ENCODE measurements around the gene TOM1. TPM values are rescaled to one million over a fixed set of nuclear protein-coding genes. Genes with fewer than 3 reads are reported as not detected.

Gene TOM1
- total and polyA plus RNA-seq, 2 of the 13 experiments (the other 11 are each of a cell fraction or from before 2014, with no cell fraction given) = 30.8 to 87.3 TPM

DNA sequence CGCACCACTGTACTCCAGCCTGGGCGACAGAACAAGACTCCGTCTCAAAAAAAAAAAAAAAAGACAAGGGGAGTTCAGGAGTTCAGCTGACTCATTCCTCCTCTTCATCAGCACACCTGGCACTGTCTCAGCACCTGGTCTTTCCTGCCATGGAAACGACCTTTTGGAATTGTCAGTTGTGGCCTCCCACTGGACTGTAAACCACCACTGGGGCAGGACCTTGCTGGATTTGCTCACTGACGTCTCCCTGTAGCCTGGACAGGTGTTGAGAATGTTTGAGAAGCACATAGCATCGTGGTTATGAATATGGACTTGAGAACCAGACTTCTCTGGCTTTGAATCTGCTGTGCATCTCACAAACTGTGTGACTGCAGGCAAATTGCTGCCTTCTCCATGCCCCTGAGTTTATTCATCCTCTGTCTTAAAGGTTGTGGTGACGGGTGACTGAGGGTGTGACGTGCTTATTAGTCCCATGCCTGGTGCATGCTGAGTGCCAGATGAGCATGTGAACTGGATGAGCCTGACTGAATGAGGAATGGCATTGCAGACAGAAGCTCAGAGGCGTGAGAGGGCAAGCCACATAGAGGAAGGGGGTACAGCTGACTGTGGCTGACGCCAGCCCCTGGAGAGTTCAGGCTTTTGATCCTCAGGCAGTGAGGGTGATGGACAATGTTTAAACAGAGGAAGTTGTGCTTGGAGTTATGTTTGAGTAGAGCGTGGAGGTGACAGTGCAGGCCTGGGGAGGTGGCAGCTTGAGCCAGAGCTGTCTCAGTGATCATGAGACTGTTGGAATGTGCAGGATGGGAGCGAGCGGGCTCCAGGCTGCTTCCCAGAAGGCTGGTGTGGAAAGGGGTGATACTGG is 12.7 kb downstream of the TOM1 start (continued):
- TF ChIP-seq, protein P1, sequence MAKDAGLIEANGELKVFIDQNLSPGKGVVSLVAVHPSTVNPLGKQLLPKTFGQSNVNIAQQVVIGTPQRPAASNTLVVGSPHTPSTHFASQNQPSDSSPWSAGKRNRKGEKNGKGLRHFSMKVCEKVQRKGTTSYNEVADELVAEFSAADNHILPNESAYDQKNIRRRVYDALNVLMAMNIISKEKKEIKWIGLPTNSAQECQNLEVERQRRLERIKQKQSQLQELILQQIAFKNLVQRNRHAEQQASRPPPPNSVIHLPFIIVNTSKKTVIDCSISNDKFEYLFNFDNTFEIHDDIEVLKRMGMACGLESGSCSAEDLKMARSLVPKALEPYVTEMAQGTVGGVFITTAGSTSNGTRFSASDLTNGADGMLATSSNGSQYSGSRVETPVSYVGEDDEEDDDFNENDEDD (CRISPR knock-in tag; IDR thresholded peaks at IDR 0.05; ENCODE audit: borderline replicate concordance) = peak; percentile 48; the same call in 1 of the 2 replicates
- no peak for TF ChIP-seq NFIC (IDR thresholded peaks at IDR 0.05; ENCODE audit: low read length)
- TF ChIP-seq ARNTL (CRISPR knock-in tag; IDR thresholded peaks at IDR 0.05) = peak; percentile 66; the same call in 1 of the 2 replicates
- peak; percentile 60 for TF ChIP-seq TGIF2 (CRISPR knock-in tag; IDR thresholded peaks at IDR 0.05)
- no peak for TF ChIP-seq ZNF34 (CRISPR knock-in tag; IDR thresholded peaks at IDR 0.05; ENCODE audit: borderline replicate concordance)
- TF ChIP-seq KDM5B (CRISPR knock-in tag; IDR thresholded peaks at IDR 0.05; ENCODE audit: borderline replicate concordance) = no peak; the same call in 1 of the 2 replicates
- no peak for TF ChIP-seq KAT2B (IDR thresholded peaks at IDR 0.05; ENCODE audit: borderline replicate concordance, low read depth, low read length)
- peak; percentile 18; the same call in 1 of the 2 replicates for TF ChIP-seq ZMYM3 (CRISPR knock-in tag; IDR thresholded peaks at IDR 0.05)
- peak; percentile 19; the same call in 1 of the 2 replicates for TF ChIP-seq BHLHE40 (IDR thresholded peaks at IDR 0.05; ENCODE audit: low read length)
- no peak for TF ChIP-seq ZSCAN12 (CRISPR knock-in tag; IDR thresholded peaks at IDR 0.05)
- peak; percentile 62; the same call in 1 of the 2 replicates for TF ChIP-seq SOX5 (CRISPR knock-in tag; IDR thresholded peaks at IDR 0.05; ENCODE audit: borderline replicate concordance)
- no peak for TF ChIP-seq FOXJ3 (CRISPR knock-in tag; IDR thresholded peaks at IDR 0.05; ENCODE audit: borderline replicate concordance)
- 0 out of 2 replicates have a peak, but pooled peaks have one; percentile 27 for TF ChIP-seq JUN (CRISPR knock-in tag; IDR thresholded peaks at IDR 0.05)
- TF ChIP-seq CREM (IDR thresholded peaks at IDR 0.05) = peak; percentile 33; the same call in 1 of the 2 replicates
- no peak for TF ChIP-seq CREM (CRISPR knock-in tag; IDR thresholded peaks at IDR 0.05)
- TF ChIP-seq KLF6 (CRISPR knock-in tag; IDR thresholded peaks at IDR 0.05) = peak; percentile 53; the same call in 1 of the 2 replicates
- TF ChIP-seq, protein P2, sequence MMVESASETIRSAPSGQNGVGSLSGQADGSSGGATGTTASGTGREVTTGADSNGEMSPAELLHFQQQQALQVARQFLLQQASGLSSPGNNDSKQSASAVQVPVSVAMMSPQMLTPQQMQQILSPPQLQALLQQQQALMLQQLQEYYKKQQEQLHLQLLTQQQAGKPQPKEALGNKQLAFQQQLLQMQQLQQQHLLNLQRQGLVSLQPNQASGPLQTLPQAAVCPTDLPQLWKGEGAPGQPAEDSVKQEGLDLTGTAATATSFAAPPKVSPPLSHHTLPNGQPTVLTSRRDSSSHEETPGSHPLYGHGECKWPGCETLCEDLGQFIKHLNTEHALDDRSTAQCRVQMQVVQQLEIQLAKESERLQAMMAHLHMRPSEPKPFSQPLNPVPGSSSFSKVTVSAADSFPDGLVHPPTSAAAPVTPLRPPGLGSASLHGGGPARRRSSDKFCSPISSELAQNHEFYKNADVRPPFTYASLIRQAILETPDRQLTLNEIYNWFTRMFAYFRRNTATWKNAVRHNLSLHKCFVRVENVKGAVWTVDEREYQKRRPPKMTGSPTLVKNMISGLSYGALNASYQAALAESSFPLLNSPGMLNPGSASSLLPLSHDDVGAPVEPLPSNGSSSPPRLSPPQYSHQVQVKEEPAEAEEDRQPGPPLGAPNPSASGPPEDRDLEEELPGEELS (CRISPR knock-in tag; IDR thresholded peaks at IDR 0.05) = peak; percentile 59; the same call in 1 of the 2 replicates
- TF ChIP-seq ZEB1 (IDR thresholded peaks at IDR 0.05; ENCODE audit: insufficient replicate concordance, low read depth) = peak; percentile 87
- peak; percentile 86 for TF ChIP-seq FOSL2 (CRISPR knock-in tag; IDR thresholded peaks at IDR 0.05)
- TF ChIP-seq, protein P3, sequence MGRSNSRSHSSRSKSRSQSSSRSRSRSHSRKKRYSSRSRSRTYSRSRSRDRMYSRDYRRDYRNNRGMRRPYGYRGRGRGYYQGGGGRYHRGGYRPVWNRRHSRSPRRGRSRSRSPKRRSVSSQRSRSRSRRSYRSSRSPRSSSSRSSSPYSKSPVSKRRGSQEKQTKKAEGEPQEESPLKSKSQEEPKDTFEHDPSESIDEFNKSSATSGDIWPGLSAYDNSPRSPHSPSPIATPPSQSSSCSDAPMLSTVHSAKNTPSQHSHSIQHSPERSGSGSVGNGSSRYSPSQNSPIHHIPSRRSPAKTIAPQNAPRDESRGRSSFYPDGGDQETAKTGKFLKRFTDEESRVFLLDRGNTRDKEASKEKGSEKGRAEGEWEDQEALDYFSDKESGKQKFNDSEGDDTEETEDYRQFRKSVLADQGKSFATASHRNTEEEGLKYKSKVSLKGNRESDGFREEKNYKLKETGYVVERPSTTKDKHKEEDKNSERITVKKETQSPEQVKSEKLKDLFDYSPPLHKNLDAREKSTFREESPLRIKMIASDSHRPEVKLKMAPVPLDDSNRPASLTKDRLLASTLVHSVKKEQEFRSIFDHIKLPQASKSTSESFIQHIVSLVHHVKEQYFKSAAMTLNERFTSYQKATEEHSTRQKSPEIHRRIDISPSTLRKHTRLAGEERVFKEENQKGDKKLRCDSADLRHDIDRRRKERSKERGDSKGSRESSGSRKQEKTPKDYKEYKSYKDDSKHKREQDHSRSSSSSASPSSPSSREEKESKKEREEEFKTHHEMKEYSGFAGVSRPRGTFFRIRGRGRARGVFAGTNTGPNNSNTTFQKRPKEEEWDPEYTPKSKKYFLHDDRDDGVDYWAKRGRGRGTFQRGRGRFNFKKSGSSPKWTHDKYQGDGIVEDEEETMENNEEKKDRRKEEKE (IDR thresholded peaks at IDR 0.05) = no peak
- TF ChIP-seq, protein P4, sequence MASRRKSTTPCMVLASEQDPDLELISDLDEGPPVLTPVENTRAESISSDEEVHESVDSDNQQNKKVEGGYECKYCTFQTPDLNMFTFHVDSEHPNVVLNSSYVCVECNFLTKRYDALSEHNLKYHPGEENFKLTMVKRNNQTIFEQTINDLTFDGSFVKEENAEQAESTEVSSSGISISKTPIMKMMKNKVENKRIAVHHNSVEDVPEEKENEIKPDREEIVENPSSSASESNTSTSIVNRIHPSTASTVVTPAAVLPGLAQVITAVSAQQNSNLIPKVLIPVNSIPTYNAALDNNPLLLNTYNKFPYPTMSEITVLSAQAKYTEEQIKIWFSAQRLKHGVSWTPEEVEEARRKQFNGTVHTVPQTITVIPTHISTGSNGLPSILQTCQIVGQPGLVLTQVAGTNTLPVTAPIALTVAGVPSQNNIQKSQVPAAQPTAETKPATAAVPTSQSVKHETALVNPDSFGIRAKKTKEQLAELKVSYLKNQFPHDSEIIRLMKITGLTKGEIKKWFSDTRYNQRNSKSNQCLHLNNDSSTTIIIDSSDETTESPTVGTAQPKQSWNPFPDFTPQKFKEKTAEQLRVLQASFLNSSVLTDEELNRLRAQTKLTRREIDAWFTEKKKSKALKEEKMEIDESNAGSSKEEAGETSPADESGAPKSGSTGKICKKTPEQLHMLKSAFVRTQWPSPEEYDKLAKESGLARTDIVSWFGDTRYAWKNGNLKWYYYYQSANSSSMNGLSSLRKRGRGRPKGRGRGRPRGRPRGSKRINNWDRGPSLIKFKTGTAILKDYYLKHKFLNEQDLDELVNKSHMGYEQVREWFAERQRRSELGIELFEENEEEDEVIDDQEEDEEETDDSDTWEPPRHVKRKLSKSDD (CRISPR knock-in tag; IDR thresholded peaks at IDR 0.05; ENCODE audit: low read depth) = no peak
- no peak for TF ChIP-seq ZNF207 (IDR thresholded peaks at IDR 0.05; ENCODE audit: borderline replicate concordance)
